Omental fat pad (tissue), 4 donors: ENCODE results near the gene BRD4. TPM values are rescaled to one million over a fixed set of nuclear protein-coding genes. Genes with fewer than 3 reads are reported as not detected.

Experiments
- ATAC-seq: fragments of 150-250 bp; one replicate; pipeline ENCODE4 v1.9.1; 2016; ENCODE audit warnings: mild to moderate bottlenecking, moderate library complexity; ENCODE audit not compliant: low FRiP score
- DNase-seq: peaks from one replicate; pipeline ENCODE4 v3.0.0-alpha.2; 2019; ENCODE audit warnings: low spot score
- CTCF ChIP-seq, 3 donors: fragments of 450-650 bp; IDR thresholded peaks; one replicate each; pipeline ENCODE4 v1.5.1; 2016 to 2017; ENCODE audit warnings: antibody characterized with exemption in 3 of 3, mild to moderate bottlenecking in 3 of 3, moderate library complexity in 2 of 3
- total RNA-seq, 4 donors: library from RNA; depleted of rRNA; stranded (reverse); fragments of >200 nt; gene quantifications; one replicate each; pipeline ENCODE4 v1.1.0, GENCODE V29; 2016

The BRD4 gene
- total RNA-seq, 4 donors from 2014 or later: 22.6 to 49.1 (median 30.1) TPM

- no peak for ATAC-seq
- no peak for TF ChIP-seq CTCF (IDR thresholded peaks at IDR 0.05)
- DNase-seq: no peak
Measured at GRCh38 chr19:15320116-15320515, 12.2 kb downstream of the BRD4 start.

DNA sequence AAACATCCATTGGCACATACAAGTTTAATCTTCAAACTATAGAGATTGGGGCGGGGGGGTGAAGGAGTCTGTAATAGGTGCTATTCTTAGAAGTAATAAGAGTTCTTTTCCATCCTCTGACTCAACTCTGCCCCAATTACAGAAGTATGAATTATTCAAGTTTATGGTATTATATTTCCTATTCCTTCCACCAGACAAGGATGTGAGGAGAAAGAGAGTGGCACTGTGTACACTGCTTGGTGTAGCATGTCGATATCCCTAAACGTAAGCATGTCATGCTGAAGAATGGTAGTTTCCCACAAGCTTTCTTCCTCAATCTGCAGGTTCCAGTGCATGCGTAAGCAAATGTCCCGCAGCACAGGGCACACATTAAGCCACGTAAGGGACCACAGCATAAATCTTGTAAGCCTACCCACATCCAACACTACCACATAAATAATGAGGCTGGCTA lies 14.1 kb downstream of the BRD4 start:
- DNase-seq (no peak), ATAC-seq (peak; percentile 41)
- no peak for TF ChIP-seq CTCF (IDR thresholded peaks at IDR 0.05)

GRCh38 chr19:15317392-15318071 lies 14.8 kb downstream of the BRD4 start:
- ATAC-seq: peak; percentile 43
- TF ChIP-seq CTCF (IDR thresholded peaks at IDR 0.05): no peak
- no peak for DNase-seq

- TF ChIP-seq CTCF (IDR thresholded peaks at IDR 0.05): no peak
- no peak for DNase-seq
- ATAC-seq: no peak
Measured at GRCh38 chr19:15316498-15316897, 15.8 kb downstream of the BRD4 start.

GRCh38 chr19:15315101-15315500 lies 17.2 kb downstream of the BRD4 start:
- ATAC-seq: no peak
- no peak for DNase-seq
- TF ChIP-seq CTCF (IDR thresholded peaks at IDR 0.05): no peak

DNA sequence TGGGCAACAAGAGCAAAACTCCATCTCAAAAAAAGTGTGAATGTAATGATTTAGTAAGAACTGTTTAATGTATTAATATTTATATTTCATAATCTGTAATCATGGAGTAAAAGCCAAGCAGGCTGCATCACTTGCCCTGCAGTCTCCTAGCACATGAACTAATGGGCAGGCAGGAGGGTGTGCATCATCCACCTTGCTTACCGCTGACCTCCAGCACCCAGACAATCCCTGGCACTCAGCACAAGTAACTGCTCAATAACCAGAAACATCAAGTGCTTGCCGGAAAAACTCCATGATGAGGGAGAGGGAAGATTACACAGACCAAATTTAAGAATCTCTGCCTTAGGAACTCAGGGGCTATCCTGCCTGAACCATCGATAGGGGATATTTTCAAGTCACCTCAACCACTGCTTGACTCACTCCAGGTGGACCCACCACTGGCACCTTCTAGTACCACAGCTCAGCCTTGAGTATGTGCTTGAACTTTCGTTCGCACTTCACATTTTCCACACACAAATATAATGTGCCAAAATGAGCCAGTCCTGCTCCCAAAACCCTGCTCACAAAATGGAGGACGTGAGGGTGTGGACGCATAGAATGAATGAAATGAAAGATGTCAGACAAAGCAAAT lies 18.6 kb downstream of the BRD4 start:
- no peak for TF ChIP-seq CTCF (IDR thresholded peaks at IDR 0.05)
- DNase-seq (no peak), ATAC-seq (no peak)

DNA sequence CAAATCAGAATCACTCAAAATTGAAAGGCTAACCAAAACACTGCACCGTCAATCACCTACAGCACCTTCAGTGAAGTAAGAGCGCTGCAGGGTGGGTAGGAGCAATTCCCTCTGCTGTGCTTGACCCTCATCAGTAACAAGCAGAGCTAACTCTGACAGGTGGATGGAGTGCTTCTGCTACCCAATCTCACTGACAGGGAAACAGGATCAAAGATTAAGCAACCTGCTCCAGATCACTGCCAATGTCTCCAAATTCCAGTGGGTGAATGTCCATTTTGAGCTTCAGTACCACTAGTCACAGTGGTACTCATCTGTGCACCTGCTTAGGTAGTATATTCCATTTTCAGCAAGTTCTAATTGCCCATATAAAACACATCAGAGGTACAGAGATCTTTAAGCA lies 25.2 kb downstream of the BRD4 start:
- no peak for TF ChIP-seq CTCF (IDR thresholded peaks at IDR 0.05)
- no peak for ATAC-seq
- DNase-seq: no peak
